ENCODE data around the gene SYT8.
"Not testable (repeated sequence)": the region's sequence is repeated elsewhere in the genome, so short reads cannot be mapped to it uniquely, and the experiment has no call there.

SYT8 gene, protein sequence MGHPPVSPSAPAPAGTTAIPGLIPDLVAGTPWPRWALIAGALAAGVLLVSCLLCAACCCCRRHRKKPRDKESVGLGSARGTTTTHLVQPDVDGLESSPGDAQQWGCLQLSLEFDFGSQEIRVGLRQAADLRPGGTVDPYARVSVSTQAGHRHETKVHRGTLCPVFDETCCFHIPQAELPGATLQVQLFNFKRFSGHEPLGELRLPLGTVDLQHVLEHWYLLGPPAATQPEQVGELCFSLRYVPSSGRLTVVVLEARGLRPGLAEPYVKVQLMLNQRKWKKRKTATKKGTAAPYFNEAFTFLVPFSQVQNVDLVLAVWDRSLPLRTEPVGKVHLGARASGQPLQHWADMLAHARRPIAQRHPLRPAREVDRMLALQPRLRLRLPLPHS

DNA sequence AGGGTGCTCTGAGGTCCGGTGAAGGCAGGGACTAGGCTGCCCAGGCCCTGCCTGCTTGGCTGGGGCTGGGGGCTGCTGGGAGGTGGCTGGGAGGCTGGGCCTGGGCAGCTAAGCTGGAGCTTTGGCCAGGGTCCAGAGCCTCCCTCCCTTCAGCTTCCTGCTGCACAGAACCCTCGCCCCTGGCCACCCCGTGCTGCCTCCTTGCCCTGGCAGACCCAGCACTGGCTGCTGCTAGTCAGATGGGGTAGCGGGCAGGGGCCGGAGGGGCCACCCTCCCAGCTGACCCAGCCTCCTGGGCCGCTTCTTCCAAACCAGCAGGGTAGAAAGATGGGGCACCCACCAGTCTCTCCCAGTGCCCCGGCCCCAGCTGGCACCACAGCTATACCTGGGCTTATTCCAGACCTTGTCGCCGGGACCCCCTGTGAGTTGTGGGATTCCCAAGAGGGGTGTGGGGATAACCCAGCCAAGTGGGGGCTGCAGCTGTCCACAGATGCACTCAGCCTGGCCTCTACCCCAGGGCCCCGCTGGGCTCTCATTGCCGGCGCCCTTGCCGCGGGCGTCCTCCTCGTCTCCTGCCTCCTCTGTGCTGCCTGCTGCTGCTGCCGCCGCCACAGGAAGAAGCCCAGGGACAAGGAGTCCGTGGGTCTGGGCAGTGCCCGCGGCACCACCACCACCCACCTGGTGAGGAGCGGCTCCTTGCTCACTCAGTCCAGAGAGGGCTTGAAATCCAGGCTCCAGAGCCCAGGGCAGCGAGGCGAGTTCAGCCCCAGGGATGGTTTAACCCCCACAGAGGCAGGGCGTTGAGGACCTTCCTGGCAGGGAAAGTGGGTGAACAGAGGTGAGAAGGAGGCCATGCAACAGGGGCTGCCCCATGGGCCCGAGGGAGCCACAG, at the start of gene SYT8:
Gene SYT8, plus strand, starts transcription at position 212 of the 892 bp plus-strand sequence. Its CDS starts 116 bp downstream, at position 328.
- DNase-seq = no peak

DNA sequence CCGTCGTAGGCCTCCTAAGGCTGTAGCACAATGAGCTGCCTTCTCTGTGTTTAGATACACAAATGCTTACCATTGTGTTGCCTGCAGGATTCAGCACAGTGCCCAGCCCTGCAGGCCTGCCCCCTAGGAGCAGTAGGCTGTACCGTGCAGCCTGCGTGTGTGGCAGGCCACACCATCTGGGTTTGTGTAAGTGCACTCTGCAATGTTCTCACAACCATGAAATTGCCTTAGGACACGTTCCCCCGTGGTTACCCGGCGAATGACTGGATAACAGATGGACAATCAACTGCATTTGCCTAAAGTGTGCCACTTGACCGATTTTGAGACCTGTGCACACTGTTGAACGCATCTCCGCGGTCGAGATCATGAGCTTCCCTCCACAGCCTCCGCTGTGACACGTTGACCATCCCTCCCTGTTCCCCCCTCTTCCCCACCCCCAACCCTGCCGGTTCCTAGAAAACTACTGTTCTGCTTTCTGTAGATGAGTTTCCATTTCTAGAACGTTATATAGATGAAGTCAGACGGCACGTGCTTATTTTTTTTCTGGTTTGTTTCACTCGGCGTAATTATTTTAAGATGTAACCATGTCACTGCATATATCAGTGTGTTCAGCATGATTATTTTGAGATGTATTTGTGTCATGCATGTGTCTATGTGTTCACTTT, 48.9 kb upstream of the SYT8 start:
- peak; percentile 67 to 74 for DNase-seq

DNA sequence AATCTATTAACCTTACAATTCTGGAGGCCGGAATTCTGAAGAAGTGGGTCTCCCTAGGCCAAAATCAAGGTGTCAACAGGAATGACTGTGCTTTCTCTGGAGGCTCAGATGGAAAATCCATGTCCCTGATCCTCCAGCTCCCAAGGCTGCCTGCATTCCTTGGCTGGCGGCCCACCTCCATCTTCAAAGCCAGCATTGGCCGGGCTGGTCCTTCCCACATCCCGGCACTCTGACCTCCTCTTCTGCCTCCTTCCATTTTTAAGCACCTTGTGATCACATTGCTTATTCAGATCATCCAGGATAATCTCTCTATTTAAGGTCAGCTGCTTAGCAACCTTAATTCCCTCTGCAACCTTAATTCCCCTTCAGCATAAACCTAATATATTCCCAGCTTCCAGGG, 48.3 kb upstream of the SYT8 start:
- DNase-seq = no peak

DNA sequence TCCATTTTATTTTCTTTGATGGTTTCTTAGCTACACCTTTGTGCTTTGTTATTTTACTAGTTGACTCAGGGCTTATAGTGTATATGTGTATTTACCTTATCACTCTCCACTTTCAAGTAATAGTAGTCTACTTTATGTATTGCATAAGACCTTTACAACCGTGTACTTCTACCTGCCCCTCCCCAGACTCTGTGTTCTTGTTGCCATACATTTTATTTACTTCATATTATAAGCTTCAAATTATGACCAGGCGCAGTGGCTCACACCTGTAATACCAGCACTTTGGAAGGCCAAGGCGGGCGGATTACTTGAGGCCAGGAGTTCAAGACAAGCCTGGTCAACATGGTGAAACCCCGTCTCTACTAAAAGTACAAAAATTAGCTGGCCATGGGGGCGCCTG, 42.9 kb upstream of the SYT8 start:
- DNase-seq = no peak

DNA sequence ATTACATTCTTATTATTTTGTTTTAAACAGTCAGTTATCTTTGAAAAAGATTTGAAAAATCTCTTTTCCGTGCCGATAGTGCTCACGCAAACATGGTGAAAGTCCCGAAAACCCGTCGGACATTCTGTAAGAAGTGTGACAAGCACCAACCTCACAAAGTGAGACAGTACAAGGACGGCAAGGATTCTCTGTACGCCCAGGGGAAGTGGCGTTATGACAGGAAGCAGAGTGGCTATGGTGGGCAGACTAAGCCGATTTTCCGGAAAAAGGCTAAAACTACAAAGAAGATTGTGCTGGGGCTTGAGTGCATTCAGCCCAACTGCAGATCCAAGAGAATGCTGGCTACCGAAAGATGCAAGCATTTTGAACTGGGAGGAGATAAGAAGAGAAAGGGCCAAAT, 42.3 kb upstream of the SYT8 start:
- DNase-seq = peak in 1 of 2 donors; percentile 38

DNA sequence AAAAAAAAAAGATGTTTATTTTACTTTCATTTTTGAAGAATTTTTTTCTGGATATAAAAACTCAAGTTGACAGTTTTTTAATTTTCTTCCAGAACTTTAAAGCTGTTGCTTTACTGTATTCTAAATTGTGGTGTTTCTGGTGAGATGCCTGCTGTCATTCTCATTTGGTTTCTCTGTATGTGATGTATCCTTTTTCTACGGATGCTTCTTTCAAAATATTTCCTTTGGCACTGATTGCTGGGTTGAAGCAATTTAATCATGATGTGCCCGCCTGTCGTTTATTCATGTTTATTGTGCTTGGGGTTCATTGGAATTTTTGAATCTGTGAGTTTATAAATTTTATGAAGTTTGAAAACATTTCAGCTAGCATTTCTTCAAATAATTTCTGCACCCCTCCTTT, 41.7 kb upstream of the SYT8 start:
- no peak for DNase-seq

DNA sequence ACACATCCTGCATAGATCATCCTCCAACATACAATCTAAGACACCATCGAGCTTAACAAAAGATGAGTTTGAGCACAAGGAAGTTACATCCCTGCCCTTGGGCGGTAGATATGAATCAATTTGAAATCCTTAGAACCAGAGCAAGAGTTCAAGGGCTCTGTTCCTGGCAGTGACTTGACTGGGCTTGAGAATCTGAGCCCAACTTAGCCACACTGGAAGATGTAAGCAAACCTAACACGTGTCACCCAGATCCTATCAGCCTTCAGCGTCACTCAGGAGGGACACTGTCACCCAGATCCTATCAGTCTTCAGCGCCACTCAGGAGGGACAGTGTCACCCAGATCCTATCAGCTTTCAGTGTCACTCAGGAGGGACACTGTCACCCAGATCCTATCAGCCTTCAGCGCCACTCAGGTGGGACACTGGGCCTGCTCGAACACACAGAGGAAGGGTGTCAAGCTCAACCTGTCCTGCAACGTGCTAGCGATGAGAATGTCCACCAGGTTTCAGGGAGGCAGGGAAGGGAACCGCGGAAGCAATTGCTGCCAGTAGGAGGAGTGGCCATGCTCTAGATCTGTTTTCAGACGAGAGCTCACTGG, 38.3 kb upstream of the SYT8 start:
- no peak for DNase-seq

DNA sequence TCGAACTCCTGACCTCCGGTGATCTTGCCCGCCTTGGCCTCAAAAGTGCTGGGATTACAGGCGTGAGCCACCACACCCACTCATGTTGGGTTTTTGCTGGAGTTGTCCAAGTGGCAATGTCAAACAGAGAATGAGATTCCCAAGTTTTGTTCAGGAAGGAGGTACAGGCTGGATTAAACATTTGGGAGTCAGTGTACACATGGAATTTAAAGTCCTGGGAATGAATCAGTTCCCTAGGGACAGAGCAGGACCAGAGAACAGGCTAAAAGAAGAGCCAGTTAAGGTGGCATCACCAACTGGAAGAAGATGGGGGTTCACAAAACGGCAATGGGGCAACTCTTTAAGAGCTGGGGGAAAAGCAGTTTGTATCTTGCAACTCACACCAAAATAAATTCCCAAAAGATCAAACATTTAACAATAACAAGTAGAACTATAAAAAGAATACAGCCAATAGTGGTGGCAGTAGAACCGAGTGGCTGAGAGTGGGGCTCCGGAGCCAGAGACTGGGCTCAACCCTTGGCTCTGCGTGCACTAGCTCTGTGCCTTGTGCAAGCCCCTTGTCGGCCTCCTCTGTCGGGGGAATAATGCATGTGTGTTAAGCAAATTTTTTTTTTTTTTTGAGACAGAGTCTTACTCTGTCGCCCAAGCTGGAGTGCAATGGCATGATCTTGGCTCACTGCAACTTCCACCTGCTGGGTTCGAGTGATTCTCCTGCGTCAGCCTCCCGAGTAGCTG, 37.2 kb upstream of the SYT8 start:
- DNase-seq = no peak

DNA sequence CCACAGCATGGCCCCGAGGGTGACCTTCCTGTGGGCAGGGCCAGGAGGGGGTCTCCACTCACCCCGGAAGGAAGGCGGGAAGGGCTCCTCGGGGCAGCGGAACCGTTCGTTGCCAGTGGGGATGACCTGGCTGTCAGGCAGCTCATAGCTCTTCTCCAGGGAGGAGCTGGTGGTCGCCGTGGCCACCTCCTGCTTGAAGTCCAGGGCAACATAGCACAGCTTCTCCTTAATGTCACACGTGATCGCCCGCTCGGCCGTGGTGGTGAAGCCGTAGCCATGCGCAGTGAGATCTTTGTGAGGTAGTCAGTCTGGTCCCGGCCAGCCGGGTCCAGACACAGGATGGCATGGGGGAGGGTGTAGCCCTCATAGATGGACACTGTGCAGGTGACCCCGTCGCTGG, 31.5 kb upstream of the SYT8 start:
- no peak for DNase-seq

DNA sequence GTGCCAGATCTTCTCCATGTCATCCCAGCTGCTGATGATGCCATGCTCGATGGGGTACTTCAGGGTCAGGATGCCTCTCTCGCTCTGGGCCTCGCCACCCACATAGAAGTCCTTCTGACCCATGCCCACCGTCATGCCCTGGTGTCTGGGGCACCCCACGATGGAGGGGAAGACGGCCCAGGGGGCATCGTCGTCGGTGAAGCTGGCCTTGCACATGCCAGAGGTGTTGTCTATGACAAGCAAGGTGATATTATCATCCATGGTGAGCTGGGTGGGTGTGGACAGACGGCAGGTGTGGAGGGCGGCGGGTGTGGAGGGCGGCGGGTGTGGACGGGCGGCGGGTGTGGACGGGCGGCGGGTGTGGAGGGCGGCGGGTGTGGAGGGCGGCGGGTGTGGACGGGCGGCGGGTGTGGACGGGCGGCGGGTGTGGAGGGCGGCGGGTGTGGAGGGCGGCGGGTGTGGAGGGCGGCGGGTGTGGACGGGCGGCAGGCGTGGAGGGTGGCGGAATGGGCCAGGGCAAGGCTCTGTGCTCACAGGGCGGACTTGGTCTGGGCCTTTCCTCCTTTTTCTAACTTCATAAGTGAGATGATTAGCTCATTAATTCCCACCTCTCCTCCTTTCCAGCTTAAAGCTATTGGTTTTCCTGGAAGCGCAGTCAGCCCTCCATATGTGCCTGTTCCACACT, 30.8 kb upstream of the SYT8 start:
- not testable (repeated sequence) for DNase-seq

DNA sequence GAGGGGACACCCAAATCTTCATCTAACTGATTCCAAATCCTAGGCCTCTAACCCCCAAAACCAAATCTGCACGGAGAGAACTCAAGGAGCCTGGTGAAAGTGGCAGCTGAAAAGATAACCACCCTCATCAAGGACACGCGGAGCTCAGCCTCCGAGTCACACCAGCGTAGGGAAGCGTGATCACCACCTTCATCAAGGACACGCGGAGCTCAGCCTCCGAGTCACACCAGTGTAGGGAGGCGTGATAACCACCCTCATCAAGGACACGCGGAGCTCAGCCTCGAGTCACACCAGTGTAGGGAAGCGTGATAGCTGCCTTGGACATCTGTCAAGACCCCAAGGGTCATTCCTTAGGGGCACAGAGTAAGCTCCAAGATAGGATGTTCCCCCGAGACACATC, 29.3 kb upstream of the SYT8 start:
- DNase-seq = no peak

DNA sequence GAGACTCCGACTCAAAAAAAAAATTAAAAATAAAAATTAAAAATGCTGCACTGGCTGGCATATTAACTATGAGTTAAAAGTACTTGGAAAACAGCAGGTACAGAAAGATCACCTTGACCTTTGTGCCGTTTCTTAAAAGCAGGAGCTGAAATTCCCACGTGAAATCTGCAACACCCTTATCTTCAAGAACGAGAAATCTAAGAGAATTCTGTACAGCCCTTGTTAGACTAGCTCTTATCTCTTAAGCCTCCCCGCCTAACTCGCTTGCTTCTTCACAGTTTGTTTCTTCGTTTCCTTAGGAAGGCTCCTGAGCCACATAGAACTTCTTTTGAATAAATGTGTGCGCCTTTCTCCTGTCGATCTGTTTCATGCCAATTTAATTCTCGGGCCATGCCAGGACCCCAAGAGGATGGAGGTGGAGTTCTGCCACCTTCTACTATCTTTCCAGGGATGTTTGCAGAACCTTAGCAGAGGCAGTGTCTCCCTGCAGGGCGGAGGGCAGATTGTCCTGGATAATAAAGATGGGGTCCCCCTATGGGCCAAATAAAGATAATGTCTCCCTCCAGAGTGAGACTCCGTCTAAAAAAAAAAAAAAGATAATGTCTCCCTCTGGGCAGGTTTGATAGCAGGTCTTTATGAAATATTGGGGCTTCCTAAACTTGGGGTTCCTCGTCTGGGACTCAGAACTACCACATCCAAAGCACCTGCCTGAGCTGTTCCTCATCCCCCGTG, 27.4 kb upstream of the SYT8 start:
- no peak for DNase-seq

DNA sequence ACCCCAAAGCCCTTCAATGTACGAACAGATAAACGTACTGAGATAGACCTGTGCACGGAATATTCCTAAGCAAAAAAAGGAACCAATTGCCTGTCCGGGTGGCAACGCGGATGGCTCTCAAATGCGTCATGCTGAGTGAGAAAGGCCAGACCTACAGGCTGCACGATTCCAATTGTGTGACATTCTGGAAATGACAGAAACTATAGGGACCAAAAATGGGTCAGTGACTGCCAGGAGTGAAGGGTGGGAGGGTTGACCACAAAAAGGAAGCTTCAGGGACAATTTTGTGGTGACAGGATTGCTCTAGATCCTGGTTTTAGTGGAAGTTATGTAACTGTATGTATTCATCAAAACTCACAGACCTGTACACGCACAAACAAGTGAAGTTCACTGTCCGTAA, 24.0 kb upstream of the SYT8 start:
- DNase-seq = peak; percentile 79 to 93

DNA sequence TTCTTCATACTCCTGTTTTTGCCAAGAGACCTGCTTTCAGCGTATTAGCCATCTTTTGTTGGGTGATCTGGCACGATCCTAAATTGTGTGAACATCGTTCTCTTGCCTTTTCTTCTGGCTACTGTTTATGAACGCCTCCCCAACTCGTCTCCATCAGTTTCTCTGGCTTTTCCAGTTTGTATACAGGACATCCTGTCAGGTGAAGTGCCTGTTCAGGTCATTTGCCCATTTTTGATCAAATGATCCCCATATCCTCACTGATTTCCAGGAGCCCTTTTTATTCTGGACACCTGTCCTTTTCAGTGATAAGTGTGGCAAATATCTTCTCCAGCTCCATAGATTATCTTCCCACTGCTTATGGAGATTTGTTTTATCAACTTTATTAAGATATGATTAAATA, 22.5 kb upstream of the SYT8 start:
- no peak for DNase-seq

DNA sequence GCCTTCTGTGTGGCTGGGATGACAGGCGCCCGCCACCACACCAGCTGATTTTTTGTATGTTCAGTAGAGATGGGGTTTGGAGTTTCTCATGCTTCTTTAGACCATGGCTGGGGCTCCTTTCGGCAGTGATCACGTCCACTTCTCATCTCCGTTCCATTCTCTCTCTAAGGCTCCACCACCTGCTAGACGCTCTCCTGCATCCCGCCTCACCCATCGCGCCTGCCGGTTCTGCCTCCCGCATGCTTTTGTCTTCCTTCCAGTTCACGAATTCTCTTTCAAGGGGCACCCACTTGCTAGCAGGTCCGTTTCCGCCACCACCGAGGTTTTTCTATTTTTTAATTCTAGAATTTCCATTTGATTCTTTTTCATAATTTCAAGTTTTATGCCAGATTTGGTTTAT, 22.0 kb upstream of the SYT8 start:
- no peak for DNase-seq

DNA sequence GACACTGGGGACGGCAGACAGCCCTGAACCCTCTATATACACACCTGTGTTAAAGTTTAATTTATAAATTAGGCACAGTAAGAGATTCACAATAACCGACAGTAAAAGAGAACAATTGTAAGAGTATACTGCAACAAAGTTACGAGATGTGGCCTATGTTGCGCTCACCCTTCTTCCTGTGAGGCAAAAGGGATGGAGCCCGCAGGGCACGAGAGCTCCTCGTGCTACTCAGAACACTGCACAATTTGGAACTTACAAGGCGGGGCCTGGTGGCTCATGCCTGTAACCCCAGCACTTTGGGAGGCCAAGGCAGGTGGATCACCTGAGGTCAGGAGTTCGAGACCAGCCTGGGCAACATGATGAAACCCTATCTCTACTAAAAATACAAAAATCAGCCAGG, 21.4 kb upstream of the SYT8 start:
- DNase-seq = not testable (repeated sequence)

DNA sequence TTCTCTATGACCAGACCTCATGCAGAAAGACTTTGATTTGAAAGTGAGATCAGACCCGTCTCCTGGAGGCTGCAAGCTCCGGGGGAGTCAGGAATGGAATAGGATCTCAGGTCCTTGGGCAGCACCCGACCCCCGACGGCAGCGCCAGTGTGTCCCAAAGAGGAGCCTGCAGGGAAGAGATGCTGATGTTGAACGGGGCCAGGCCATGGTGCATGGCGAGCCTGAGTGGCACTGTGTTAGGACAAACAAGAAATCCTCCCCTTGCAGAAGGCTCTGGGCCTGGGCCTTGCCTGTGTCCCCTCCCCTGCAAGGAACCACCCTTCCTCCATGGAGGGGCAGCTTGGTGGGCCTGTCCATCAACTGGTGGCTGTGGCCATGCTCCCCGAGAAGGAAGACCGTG, 20.1 kb upstream of the SYT8 start:
- DNase-seq = no peak

DNA sequence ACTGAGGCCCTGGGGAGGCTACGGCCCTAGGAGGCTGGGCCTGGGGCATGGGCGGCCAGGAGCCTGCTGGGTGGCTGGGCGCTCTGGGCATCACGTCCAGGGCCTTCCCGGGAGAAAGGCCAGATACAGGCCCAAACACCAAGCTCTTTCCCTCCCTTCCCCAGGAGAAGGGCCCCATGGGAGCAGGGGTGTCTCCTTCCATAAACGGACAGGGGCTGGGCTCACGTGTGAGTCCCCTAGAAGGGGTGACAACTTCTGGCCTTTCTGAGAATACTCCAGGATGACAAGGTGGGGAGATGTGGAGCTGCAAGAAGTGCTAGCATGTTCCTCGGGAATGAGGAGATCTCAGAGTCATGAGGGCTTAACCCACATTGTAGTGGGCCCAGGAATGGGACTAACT, 19.5 kb upstream of the SYT8 start:
- DNase-seq = no peak

DNA sequence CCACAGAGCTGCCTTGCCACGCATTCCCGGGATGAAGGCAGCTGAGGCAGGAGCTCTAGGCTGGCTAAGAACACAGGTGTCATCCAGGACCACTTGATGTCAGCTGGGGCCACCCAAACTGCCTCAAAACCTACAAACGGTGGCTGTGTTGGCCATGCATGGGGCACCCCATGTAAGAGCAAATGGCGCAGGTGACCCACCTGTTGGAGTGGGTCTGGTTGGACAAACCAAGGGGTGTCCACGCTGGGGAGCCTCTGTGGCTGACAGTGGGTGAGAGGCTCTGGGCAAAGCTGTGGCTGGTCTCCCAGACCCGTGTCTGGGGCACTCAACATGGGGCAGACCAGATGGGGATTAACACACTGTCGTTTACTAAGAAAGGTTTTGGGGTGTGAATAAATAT, 19.0 kb upstream of the SYT8 start:
- no peak for DNase-seq

DNA sequence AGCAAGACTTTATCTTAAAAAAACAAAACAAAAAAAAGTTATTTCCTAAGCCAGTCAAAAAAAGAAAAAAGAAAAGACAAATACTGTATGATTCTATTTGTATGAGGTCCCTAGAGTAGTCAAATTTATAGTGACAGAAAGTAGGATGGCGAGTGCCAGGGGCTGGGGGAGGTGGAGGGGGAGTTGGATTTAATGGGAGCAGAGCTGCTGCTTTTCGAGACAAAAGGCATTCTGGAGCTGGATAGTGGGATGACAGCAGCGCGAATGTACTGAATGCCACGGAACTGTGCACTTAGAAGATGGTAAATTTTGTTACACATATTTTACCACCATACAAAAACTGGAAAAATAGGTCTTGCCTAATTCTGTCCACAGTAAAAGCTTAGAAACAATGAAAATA, 17.8 kb upstream of the SYT8 start:
- DNase-seq = no peak

DNA sequence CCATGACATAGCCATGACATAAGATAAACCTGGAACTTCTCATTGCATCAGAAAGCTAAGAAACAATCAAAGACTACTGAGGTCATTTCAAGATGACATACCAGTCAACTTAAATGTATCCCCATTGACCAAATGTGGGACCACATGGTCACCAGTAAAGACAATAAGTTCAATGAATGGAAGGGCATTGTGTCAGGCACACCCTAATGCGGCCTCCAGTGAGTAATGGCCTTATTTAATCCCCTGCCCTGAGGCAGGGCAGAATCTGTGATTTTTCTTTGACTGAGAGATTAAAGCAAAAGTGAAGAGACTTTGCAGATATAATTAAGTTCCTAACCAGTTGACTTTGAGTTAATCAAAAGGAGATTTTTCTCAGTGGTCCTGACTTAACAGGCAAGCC, 17.3 kb upstream of the SYT8 start:
- no peak for DNase-seq
